Rectal smooth muscle tissue (tissue), 1 donor: ENCODE data around the gene STX11.

Experiments used
- H3K27ac ChIP-seq: one replicate; pipeline ENCODE4 v1.7.0; 2013; ENCODE audit warnings: low read depth, low read length, inconsistent platforms
- H3K27me3 ChIP-seq: one replicate; pipeline ENCODE4 v1.7.0; 2013; ENCODE audit warnings: low read length; ENCODE audit not compliant: control insufficient read depth, insufficient read depth
- H3K36me3 ChIP-seq: one replicate; pipeline ENCODE4 v1.7.0; 2013; ENCODE audit warnings: low read length; ENCODE audit not compliant: control insufficient read depth, insufficient read depth
- H3K4me1 ChIP-seq: one replicate; pipeline ENCODE4 v1.7.0; 2013; ENCODE audit warnings: low read length; ENCODE audit not compliant: control insufficient read depth, insufficient read depth
- H3K4me3 ChIP-seq: one replicate; pipeline ENCODE4 v1.7.0; 2013; ENCODE audit warnings: low read length
- H3K9ac ChIP-seq: one replicate; pipeline ENCODE4 v1.7.0; 2013; ENCODE audit warnings: low read length

The STX11 gene

GRCh38 chr6:144211160-144211559 is 60.8 kb downstream of the STX11 start:
- Histone ChIP-seq H3K27me3 (no peaks in the 10 kb centered on the region), H3K4me3 (no peak overlapping the region), H3K4me1 (peaks cover 9% of the 10 kb centered on the region), H3K9ac (no peak overlapping the region), H3K27ac (no peak overlapping the region), H3K36me3 (no peaks in the 10 kb centered on the region)

- Histone ChIP-seq H3K4me1 (peaks cover 14% of the 10 kb centered on the region), H3K27ac (no peak overlapping the region), H3K9ac (no peak overlapping the region), H3K27me3 (no peaks in the 10 kb centered on the region), H3K36me3 (no peaks in the 10 kb centered on the region), H3K4me3 (no peak overlapping the region)
Measured at GRCh38 chr6:144213315-144213714, 63.0 kb downstream of the STX11 start.

DNA sequence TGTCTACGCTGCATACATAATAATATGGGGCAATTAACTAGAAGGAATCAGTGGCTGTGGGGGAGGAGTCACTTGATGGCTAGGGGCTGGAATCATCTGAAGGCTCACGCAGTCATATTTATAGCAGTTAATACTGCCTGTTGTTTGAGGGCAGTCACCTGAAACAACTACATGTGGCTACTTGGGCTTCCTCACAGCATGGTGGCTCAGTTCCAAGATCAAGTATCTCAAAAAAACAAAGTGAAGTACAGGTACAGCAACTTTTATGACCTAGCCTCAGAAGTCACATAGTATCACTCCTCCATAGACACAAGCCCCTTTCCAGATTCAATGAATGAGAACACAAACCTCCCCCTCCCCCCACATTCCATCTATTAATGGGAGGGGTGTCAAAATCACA is 63.7 kb downstream of the STX11 start:
- no peak overlapping the region for H3K9ac ChIP-seq
- H3K27me3 ChIP-seq, result no peaks in the 10 kb centered on the region
- H3K36me3 ChIP-seq, result no peaks in the 10 kb centered on the region
- peaks cover 14% of the 10 kb centered on the region for H3K4me1 ChIP-seq
- H3K27ac ChIP-seq, result no peak overlapping the region
- no peak overlapping the region for H3K4me3 ChIP-seq

GRCh38 chr6:144214622-144215401 is 64.5 kb downstream of the STX11 start:
- no peaks in the 10 kb centered on the region for H3K27me3 ChIP-seq
- no peaks in the 10 kb centered on the region for H3K36me3 ChIP-seq
- H3K27ac ChIP-seq, result peak overlapping the region; percentile 93
- no peak overlapping the region for H3K9ac ChIP-seq
- H3K4me3 ChIP-seq, result peak overlapping the region; percentile 86
- H3K4me1 ChIP-seq, result peaks cover 14% of the 10 kb centered on the region

GRCh38 chr6:144215402-144215931 is 65.2 kb downstream of the STX11 start:
- peak overlapping the region; percentile 86 for H3K4me3 ChIP-seq
- H3K9ac ChIP-seq, result peak overlapping the region; percentile 82
- H3K36me3 ChIP-seq, result no peaks in the 10 kb centered on the region
- H3K27me3 ChIP-seq, result no peaks in the 10 kb centered on the region
- H3K4me1 ChIP-seq, result peaks cover 14% of the 10 kb centered on the region
- peak overlapping the region; percentile 93 for H3K27ac ChIP-seq

DNA sequence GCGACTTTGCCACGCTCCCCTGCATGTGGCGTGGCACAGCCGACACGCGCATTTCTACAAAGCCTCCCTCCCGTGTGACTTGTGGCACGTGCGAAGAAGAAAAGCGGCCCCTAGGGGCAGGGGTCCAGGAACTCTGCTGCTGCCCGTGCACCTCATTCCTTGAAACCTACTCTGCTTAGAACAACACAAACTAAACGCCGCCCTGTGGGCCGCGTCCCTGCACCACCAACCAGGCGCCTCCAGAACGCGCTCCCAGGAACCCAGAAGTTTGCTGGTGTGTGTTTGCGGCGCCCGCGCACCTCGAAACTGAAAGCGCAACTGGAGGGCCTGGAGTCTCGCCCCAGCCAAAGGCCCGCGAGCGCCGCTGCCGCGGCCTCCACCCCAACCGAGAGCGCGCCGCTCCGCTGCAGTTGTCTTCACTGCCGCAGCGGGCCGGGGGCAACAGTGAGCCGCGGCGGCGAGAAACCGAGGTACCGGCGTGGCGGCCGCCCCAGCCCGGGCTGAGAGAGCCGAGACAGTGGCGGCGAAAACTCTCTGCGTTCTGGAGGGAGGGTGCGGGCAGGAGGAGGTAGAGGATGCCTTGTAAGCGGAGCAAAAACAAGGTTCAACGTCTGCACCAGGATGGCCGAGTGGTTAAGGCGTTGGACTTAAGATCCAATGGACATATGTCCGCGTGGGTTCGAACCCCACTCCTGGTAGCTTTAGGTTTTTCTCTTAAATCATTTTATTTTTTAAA is 65.8 kb downstream of the STX11 start:
- H3K27ac ChIP-seq, result peak overlapping the region; percentile 93
- H3K4me3 ChIP-seq, result peak overlapping the region; percentile 86
- no peaks in the 10 kb centered on the region for H3K27me3 ChIP-seq
- peak overlapping the region; percentile 82 for H3K9ac ChIP-seq
- H3K36me3 ChIP-seq, result no peaks in the 10 kb centered on the region
- peaks cover 14% of the 10 kb centered on the region for H3K4me1 ChIP-seq

DNA sequence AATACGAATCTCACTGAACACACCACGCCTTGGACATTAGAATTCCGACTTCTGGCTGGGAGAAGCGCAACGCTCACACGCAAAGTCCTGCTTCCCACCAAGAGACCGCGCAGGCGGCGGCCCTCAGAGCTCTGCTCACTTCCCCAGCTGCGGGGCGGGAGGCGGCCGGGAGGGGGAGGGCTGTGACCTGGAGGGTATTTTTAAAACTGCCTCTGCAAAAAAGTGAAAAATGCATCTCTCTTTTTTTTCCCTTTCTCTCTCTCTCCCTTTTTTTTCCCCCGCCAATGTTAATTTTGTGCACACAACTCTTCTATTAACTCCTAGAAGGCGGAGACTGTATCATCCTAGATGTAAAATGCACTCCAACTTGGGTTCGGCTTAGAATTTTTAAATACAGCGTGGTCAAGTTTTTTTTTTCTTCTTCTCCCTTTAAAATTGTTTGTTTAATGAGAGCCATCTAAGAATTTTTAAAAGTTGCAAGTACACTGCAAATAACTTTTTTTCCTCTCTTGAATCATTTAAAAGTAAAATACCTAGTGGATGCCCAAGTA is 66.4 kb downstream of the STX11 start:
- Histone ChIP-seq H3K27ac (peak overlapping the region; percentile 54), H3K4me3 (peak overlapping the region; percentile 86), H3K4me1 (peaks cover 14% of the 10 kb centered on the region), H3K9ac (peak overlapping the region; percentile 2), H3K27me3 (no peaks in the 10 kb centered on the region), H3K36me3 (no peaks in the 10 kb centered on the region)

- Histone ChIP-seq H3K9ac (no peak overlapping the region), H3K27ac (no peak overlapping the region), H3K27me3 (no peaks in the 10 kb centered on the region), H3K36me3 (no peaks in the 10 kb centered on the region), H3K4me1 (peaks cover 14% of the 10 kb centered on the region), H3K4me3 (peak overlapping the region; percentile 86)
Measured at GRCh38 chr6:144217264-144217663, 66.9 kb downstream of the STX11 start.

GRCh38 chr6:144217797-144218196 is 67.5 kb downstream of the STX11 start:
- no peaks in the 10 kb centered on the region for H3K36me3 ChIP-seq
- peaks cover 14% of the 10 kb centered on the region for H3K4me1 ChIP-seq
- H3K27ac ChIP-seq, result no peak overlapping the region
- H3K9ac ChIP-seq, result no peak overlapping the region
- no peak overlapping the region for H3K4me3 ChIP-seq
- H3K27me3 ChIP-seq, result no peaks in the 10 kb centered on the region

- H3K27ac ChIP-seq, result no peak overlapping the region
- peaks cover 14% of the 10 kb centered on the region for H3K4me1 ChIP-seq
- no peaks in the 10 kb centered on the region for H3K27me3 ChIP-seq
- no peak overlapping the region for H3K9ac ChIP-seq
- H3K4me3 ChIP-seq, result no peak overlapping the region
- H3K36me3 ChIP-seq, result no peaks in the 10 kb centered on the region
Measured at GRCh38 chr6:144219056-144219685, 68.9 kb downstream of the STX11 start.

- Histone ChIP-seq H3K27ac (no peak overlapping the region), H3K9ac (no peak overlapping the region), H3K27me3 (no peaks in the 10 kb centered on the region), H3K4me3 (no peak overlapping the region), H3K36me3 (no peaks in the 10 kb centered on the region), H3K4me1 (peaks cover 10% of the 10 kb centered on the region)
Measured at GRCh38 chr6:144220031-144220790, 69.9 kb downstream of the STX11 start.
